Osteocyte (in vitro differentiated cells): ENCODE measurements around the gene AP5Z1. TPM values are rescaled to one million over a fixed set of nuclear protein-coding genes. Genes with fewer than 3 reads are reported as not detected.

Experiments used
- DNase-seq: peaks from one replicate; pipeline ENCODE4 v3.0.0; 2021; ENCODE audit warnings: mixed read lengths; ENCODE audit not compliant: unreplicated experiment; ENCODE audit errors: extremely low spot score
- H3K27ac Mint-ChIP-seq: one replicate; pipeline ENCODE4 v1.8.0; 2021; ENCODE audit warnings: mild to moderate bottlenecking, mixed read lengths; ENCODE audit not compliant: unreplicated experiment
- H3K27me3 Mint-ChIP-seq: one replicate; pipeline ENCODE4 v1.8.0; 2021; ENCODE audit warnings: mixed read lengths; ENCODE audit not compliant: unreplicated experiment
- H3K36me3 Mint-ChIP-seq: one replicate; pipeline ENCODE4 v1.8.0; 2021; ENCODE audit warnings: mixed read lengths; ENCODE audit not compliant: unreplicated experiment
- H3K4me1 Mint-ChIP-seq: one replicate; pipeline ENCODE4 v1.8.0; 2021; ENCODE audit warnings: mixed read lengths; ENCODE audit not compliant: unreplicated experiment
- H3K4me3 Mint-ChIP-seq: one replicate; pipeline ENCODE4 v1.8.0; 2021; ENCODE audit warnings: mild to moderate bottlenecking, moderate library complexity, mixed read lengths; ENCODE audit not compliant: unreplicated experiment
- H3K9me3 Mint-ChIP-seq: one replicate; pipeline ENCODE4 v1.8.0; 2021; ENCODE audit warnings: mixed read lengths; ENCODE audit not compliant: unreplicated experiment
- total RNA-seq: library from RNA; stranded (reverse); gene quantifications from 2 replicates; pipeline ENCODE4 v1.2.1, GENCODE V29; 2021
- TF ChIP-seq, protein P1 (sequence below): fragments of 200-600 bp; sonication (generic); IDR thresholded peaks from 2 replicates; pipeline ENCODE4 v1.5.0; 2021; ENCODE audit warnings: antibody characterized with exemption, mild to moderate bottlenecking, moderate library complexity

The AP5Z1 gene
- total RNA-seq, 1 donor from 2014 or later = 50.2 TPM

DNA sequence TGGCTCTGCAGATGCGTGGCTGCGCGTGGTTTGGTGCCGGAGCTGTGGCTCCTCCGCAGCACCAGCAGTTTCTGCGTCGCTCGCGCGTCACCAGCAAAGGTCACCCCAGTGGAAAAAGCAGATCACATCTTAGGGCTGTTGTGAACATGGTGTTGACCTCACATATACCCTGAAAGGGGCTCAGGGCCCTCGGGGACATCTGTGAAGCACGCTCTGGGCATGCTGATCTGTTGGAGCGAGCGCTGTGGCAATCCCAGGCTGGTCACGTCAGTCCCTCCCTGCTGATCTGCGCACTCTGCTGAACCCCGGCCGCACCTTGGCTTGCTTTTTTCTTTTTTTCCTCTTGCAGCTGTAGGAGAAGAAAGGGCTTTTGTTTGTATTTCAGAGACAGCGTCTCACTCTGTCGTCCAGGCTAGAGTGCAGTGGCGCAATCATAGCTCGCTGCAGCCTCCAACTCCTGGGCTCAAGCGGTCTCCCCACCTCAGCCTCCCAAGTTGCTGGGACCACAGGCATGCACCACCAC lies 33.3 kb upstream of the AP5Z1 start:
- H3K4me3 Mint-ChIP-seq = no peak overlapping the region
- no peak for DNase-seq
- H3K27ac Mint-ChIP-seq = peak overlapping the region; percentile 53
- TF ChIP-seq, protein P1, sequence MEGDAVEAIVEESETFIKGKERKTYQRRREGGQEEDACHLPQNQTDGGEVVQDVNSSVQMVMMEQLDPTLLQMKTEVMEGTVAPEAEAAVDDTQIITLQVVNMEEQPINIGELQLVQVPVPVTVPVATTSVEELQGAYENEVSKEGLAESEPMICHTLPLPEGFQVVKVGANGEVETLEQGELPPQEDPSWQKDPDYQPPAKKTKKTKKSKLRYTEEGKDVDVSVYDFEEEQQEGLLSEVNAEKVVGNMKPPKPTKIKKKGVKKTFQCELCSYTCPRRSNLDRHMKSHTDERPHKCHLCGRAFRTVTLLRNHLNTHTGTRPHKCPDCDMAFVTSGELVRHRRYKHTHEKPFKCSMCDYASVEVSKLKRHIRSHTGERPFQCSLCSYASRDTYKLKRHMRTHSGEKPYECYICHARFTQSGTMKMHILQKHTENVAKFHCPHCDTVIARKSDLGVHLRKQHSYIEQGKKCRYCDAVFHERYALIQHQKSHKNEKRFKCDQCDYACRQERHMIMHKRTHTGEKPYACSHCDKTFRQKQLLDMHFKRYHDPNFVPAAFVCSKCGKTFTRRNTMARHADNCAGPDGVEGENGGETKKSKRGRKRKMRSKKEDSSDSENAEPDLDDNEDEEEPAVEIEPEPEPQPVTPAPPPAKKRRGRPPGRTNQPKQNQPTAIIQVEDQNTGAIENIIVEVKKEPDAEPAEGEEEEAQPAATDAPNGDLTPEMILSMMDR = no peak
- H3K4me1 Mint-ChIP-seq = peaks cover 63% of the 10 kb centered on the region
- peaks cover 16% of the 10 kb centered on the region for H3K36me3 Mint-ChIP-seq
- no peaks in the 10 kb centered on the region for H3K9me3 Mint-ChIP-seq
- H3K27me3 Mint-ChIP-seq = no peaks in the 10 kb centered on the region

DNA sequence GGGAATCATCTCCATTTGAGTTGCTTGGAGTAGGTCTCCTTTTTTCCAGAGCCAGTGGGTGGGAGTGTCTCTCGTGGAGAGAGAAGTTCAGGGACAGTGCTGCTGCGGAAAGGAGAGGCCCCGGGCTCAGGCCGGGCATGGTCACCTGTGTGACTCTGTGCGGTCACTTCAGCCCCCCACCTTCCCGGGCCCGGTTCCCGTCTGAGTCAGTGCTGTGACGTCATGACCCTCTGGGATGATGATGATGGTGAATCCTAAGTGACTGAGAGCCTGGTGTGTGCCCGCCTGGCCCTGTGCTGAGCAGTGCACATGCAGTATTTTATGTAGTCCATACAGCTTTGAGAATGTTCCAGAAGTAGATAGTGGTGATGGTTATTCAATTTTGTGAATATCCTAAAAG lies 32.6 kb upstream of the AP5Z1 start:
- no peaks in the 10 kb centered on the region for H3K27me3 Mint-ChIP-seq
- no peak overlapping the region for H3K4me3 Mint-ChIP-seq
- H3K9me3 Mint-ChIP-seq = no peaks in the 10 kb centered on the region
- TF ChIP-seq, protein P1 = no peak
- peaks cover 17% of the 10 kb centered on the region for H3K36me3 Mint-ChIP-seq
- H3K27ac Mint-ChIP-seq = peak overlapping the region; percentile 98
- no peak for DNase-seq
- H3K4me1 Mint-ChIP-seq = peaks cover 66% of the 10 kb centered on the region

DNA sequence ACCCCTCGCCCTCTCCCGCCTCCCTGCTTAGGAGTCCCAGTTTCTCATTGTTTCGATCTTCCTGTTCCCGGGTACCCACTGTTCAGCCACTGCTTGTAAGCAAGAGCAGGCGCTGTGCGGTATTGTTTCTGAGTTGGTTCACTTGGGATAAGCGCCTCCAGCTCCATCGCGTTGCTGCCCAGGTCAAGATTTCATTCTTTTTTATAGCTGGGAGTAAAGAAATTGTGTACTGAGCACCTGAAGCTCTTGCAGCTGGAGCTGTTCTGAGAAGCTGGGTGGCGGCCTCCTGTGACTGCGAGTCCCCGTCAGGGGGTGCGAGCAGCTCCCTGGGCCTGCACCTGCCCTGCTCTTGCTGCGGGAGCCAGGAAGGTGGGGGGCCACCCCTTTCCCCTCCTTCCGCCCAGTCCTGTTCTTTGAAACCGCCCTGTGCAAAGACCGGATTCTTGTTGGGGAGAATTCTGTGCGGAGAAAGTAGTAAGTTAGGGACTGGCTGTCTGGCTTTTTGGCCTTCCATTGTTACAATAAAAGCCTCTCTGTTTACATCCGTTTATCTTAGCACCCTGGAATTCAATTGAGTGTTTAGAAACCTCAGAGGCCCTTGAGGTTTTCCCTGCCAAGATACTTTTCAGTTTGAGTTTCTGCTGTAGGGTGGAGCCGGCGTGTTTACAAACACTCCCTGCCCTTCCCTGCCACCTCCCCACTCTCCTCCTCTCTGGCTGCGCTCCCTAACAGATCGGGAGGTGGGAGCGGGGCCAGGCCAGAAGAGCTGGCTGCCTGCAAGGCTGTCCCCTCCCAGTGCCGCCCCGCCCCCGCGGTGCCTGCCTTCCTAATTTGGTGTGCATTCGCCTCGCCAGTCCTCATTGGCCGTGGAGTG lies 30.8 kb upstream of the AP5Z1 start:
- H3K27ac Mint-ChIP-seq = peak overlapping the region; percentile 98
- no peaks in the 10 kb centered on the region for H3K27me3 Mint-ChIP-seq
- peaks cover 62% of the 10 kb centered on the region for H3K4me1 Mint-ChIP-seq
- TF ChIP-seq, protein P1 = no peak
- H3K9me3 Mint-ChIP-seq = no peaks in the 10 kb centered on the region
- H3K36me3 Mint-ChIP-seq = peaks cover 29% of the 10 kb centered on the region
- peak overlapping the region; percentile 76 for H3K4me3 Mint-ChIP-seq
- DNase-seq = peak; percentile 98

DNA sequence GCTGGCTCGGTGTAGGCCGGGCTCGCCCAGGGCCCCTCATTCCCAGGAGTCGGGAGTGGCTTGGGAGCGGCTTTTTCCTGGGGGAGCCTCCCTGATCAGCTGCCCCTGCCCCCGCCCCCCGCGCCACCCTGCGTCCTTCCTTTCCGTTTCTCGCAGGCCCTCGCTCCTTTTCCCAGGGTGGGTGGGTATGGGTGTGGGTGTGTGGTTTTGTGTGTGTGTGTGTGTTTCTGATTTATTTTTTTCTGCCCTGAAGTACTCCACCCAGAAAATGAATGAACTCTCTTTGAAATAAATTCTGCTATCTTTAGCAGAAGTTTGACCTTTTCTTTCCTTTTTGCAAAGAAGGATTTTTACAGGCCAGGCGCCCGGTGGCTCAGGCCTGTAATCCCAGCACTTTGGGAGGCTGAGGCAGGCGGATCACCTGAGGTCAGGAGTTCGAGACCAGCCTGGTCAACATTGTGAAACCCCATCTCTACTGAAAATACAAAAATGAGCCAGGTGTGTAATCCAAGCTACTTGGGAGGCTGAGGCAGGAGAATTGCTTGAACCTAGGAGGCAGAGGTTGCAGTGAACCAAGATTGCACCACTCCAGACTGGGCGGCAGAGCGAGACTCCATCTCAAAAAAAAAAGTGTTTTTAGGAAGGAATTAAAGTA lies 30.0 kb upstream of the AP5Z1 start:
- no peak for DNase-seq
- peak overlapping the region; percentile 98 for H3K27ac Mint-ChIP-seq
- H3K36me3 Mint-ChIP-seq = peaks cover 29% of the 10 kb centered on the region
- H3K27me3 Mint-ChIP-seq = no peaks in the 10 kb centered on the region
- peaks cover 58% of the 10 kb centered on the region for H3K4me1 Mint-ChIP-seq
- TF ChIP-seq, protein P1 = no peak
- no peaks in the 10 kb centered on the region for H3K9me3 Mint-ChIP-seq
- H3K4me3 Mint-ChIP-seq = peak overlapping the region; percentile 76
